GM21576 (cell line): ENCODE measurements around the gene TXLNG.

ENCODE experiments used
- ATAC-seq: cut with Tn5 transposase; IDR thresholded peaks from one replicate; pipeline ENCODE4 v1.9.1; 2021; ENCODE audit warnings: mild to moderate bottlenecking, moderate library complexity; ENCODE audit not compliant: unreplicated experiment

The TXLNG gene

DNA sequence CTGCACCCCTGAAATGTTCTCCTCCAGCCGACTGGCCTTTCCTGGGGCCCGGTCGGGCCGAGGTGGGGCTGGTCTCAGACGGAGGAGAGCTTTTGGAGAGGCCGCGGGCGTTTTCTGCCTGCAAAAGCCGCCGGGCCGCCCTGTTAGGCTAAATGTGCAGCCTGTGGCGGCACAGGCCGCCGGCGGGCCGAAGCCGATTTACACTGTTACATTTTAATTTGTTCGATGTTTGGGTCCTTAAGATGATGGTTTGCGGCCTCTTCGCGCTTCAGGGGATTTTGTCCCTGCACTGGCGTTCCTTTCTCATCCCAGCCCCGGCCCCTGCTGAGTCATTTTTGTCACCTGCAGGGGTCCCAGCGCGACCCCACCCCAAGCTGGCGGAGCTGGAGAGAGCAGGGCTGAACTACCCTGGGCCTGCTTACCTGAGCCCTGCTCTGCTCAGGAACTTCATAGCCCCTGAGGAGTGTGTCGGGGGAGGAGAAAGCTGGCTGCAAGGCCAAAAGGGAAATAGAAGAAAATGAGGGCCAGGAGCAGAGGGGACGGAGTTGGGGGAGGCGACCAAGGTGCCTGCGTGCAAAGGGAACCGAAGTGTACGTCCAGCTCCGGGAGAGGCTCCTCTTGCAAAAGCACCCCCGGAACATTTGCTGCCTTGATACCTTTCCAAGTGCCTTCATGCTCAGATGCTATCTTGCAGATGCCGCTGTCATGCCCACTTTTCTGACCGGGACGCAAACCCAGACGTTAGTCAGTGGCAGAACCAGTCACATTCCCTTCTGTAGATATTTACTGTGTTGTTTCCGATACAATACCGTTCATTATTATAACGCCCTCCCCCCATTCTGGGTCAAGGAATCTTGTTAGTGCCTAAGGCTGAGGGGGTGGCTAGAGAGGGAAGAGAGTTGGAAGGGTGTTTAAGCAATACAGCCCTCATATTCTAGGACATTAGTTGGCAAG, 84.9 kb downstream of the TXLNG start:
- no peak for ATAC-seq

DNA sequence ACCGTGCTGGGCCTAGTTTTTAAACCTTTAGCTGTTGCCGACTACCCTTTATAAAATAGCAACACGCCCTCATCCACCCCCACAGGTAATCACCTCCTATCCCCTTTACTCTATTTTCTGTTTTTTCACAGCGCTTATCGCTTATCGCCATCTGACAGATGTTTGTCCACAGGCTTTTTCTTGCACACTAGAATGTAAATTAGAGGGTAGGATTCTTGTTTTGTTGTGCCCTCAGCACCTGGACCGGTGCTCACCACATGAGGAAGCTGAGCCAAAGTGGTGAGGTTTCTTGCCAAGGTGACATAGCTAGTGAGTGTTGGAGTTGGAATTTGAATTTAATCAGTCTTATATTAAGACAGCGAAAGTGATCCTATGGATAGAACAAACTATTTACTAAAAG, 86.8 kb downstream of the TXLNG start:
- ATAC-seq = no peak

DNA sequence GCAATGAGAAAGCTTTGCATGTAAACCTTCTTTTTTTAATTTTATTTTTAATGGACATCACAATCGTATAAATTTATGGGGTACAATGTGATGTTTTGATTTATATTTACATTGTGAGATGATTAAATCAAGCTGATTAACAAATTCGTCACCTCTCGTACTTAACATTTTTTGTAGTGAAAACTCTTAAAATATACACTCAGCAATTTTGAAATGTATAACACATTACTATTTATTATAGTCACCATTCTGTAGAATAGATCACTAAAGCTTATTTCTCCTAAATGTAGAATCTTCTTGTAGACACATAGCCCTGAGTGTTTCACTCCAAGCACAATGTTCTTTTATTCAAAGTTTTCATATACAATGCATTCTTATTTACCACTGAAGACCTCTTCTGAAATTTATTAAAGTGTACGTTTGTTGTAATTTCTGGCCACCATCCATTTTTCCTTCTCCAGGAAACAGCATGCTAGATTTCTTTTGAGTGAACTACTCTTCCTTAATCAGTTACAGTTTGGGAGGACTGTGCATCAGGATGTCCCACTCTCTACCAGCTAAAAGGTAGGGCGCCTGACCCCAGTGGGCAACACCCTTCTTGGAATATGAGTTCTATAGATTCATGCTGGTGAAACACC, 88.3 kb downstream of the TXLNG start:
- no peak for ATAC-seq

DNA sequence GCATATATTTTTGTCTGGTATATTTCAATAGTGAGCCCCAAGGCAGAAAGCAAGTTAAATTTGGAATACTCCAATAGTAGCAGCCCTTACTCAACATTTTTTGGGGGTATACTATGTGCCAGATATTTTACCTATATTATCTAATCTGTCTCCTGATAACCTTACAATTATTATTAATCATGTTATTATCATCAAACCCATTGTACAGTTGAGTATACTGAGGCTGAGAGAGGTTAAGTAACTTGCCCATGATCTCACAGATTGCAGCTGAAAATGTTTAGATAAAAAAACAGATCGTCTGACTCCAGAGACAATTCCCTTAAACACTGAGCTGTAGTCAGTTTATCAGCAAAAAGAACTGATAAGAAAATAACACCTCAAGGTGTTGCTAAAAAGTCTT, 90.4 kb downstream of the TXLNG start:
- no peak for ATAC-seq

DNA sequence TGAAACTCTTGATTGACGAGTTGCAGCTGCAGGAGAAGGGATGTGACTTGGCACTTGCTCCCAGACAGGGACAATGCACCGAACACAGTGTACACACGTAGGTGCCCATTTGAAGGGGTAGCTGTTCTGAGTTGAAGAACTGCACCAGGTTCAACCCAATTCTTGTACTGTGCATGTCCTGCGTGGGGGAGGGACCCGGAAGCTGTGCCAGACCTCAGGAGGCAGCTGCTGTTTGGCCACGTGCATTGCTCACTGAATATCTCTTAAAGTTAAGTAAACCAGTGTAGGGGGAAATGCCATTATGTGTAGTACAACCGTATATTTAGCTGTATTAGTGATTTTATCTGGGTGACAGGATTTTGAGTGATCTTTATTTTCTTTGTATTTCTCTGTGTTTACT, 95.9 kb downstream of the TXLNG start:
- ATAC-seq = peak; percentile 50

DNA sequence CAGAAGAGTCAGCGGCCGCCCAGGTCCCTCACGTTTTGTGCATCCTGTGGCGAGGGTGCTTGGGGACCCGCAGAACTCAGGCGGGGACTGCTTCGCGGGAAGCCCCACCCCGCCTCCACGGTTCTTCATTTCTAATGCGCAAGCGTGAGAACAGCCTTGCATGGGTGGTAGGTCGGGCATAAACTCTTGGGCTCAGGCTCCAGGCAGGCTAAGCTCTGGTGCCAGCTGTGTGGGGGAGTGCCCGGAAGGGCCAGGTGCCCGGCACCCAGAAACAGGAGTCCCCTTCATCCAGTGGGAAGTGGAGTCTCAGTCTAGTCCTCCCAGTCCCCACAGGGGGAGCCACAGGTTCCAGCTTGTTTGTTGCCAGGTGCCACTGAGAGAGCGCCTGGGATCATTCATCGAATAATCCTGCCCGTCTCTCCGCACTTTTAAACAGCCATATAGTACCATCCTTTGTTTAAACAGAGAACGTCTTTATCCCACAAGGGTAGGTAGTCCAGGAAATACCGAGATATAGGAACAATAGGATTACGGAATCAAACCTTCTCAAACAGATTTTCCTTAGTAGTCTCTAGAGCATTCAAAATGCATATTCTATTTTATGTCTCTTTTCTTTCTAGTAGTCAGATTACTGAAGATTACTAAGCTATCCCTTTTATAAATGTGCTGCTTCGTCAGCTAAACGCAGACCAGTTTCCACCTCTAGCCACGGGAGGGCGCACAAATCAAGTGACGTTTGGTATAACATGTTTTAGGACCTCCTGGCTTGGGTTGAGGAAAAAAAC, 96.6 kb downstream of the TXLNG start:
- ATAC-seq = peak; percentile 59

DNA sequence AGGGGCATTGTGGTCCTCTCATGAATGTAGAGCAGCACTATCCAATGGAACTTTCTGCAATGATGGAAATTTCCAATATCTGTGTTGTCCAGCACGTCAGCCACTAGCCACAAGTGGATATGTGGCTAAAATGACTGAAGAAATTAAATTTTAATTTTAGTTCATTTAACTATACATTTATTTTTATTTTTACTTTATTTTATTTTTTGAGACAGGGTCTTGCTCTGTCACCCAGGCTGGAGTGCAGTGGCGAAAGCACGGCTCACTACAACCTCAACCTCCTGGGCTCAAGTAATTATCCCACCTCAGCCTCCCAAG, 97.2 kb downstream of the TXLNG start:
- ATAC-seq = no peak

DNA sequence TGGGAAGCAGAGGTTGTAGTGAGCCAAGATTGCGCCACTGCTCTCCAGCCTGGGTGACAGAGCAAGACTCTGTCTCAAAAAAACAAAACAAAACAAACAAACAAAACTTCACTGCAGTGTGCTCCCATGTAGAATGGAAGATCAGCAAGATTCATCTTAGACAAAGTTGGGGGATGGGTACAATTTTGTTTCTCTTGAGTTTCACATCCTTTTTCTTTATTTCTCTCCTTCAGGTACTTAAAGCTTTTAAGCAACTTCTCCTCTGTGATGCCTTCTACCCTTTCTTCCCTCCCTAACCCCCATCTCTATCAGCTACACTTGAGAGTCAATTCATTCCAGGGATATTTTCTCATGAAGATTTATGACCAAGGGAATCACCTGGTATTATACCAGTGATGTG, 99.4 kb downstream of the TXLNG start:
- ATAC-seq = no peak

DNA sequence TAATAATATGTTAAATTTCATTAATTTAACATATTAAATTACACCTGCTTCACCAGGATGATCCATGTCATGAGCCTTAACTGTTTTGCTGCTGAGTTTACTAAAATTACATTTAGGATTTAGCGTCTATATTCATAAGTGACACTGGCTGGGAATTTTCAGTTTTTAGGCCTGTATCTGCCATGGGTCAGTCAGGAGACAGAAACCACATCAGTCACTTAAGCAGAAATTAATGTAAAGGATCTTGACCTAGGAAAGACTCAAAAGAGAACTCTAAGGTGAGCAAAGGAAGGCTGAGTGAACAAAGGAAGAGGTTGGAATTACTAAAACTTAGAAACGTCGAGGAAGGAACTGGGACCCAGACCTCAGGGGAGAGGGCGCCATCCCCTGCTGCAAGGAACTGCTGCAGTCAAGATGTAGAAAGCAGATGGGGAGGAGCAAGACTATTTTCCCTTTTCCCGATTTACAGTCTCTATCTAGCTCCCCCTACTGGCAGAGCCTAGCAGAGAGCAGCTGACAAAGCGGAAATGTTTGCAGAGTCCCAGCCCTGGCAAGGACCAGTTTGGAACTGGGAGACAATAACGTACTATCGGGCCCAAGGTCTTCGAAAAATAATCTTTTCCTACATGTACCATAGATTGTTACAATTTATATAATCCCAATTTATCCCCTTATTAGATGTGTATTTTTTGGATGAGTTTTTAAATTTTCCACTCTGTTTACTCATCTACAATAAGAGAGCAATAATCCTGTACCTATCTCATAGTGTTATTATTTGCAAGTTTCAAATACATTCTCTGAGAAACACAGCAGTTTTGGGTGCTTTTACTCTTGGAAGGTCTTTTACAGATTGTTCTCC, 106.5 kb downstream of the TXLNG start:
- peak; percentile 86 for ATAC-seq
